ENCODE results near the gene PABPN1. TPM values are rescaled to one million over a fixed set of nuclear protein-coding genes. Genes with fewer than 3 reads are reported as not detected.
A peak's percentile ranks its signal among the peaks of the same experiment; 100 is the strongest.

Gene PABPN1
- total and polyA plus RNA-seq, 9 of the 15 experiments (the other 6 are each of a cell fraction or from before 2014, with no cell fraction given), result 32.6 to 388 (median 178) TPM

DNA sequence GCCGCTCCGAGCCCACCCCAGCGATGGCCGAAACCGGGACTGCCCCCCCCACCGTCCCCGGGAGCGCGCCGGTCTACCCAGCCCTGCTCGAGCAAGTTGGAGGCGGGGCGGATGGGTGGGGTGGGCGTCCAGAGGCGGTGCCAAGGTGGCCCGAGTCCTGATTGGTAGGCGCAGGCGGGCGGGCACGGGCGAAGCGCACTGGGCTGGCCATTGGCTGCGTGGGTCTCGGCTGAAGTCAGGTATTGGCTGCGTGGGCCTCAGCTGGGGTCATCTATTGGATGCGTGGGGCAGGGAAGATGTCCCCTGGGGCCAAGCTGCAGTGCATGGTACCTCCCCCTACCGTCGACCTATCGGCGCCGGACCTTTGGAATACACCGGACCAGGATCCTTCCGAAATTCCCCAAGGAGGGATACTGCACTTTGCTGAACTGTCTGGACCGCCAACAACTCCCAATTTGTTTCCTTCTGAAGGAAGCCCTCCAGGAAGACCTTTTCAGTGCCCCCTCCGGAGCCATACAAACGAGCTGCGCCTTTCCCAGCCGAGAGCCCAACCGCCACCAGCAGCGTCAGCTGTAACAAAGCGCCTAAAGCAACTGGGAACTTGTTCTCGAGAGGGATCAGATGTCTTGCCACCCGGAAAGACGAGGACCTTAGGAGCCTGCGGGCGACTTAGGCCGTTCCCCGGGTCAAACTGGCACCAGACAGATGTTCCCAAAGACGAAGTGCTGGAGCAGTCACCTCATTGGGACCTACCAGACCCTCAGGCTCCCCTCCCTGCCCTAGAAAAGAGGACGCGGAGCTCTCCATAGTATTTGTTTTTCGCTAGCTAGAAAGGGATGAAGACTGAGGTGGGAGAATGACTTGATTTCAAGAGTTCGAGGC lies 35.0 kb upstream of the PABPN1 start, which contains the start of gene HOMEZ (continued):
- no peak for TF ChIP-seq ZBTB11 (CRISPR knock-in tag; IDR thresholded peaks at IDR 0.05)
- TF ChIP-seq YY1 (IDR thresholded peaks at IDR 0.05; ENCODE audit: borderline replicate concordance in 1 of 3, control insufficient read depth in 1 of 3, extremely low read depth in 1 of 3, insufficient read depth in 3 of 3, insufficient read length in 1 of 3, insufficient replicate concordance in 2 of 3, low read depth in 1 of 3, low read length in 2 of 3), result peak in 2 of 3 experiments; percentile 70 to 73
- peak; percentile 63 for TF ChIP-seq PRDM10 (IDR thresholded peaks at IDR 0.05; ENCODE audit: partially characterized antibody)
- TF ChIP-seq, protein P1, sequence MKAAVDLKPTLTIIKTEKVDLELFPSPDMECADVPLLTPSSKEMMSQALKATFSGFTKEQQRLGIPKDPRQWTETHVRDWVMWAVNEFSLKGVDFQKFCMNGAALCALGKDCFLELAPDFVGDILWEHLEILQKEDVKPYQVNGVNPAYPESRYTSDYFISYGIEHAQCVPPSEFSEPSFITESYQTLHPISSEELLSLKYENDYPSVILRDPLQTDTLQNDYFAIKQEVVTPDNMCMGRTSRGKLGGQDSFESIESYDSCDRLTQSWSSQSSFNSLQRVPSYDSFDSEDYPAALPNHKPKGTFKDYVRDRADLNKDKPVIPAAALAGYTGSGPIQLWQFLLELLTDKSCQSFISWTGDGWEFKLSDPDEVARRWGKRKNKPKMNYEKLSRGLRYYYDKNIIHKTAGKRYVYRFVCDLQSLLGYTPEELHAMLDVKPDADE (conservative IDR thresholded peaks at IDR 0.05; ENCODE audit: control insufficient read depth, low read depth, low read length), result no peak
- TF ChIP-seq SAFB2 (IDR thresholded peaks at IDR 0.05; ENCODE audit: borderline replicate concordance, low read depth, low read length, severe bottlenecking), result no peak
- no peak for TF ChIP-seq HNRNPLL (IDR thresholded peaks at IDR 0.05; ENCODE audit: low read depth, low read length, poor library complexity, severe bottlenecking)
- TF ChIP-seq HDAC2 (IDR thresholded peaks at IDR 0.05), result peak; percentile 40
- no peak for TF ChIP-seq ZNF584 (CRISPR knock-in tag; IDR thresholded peaks at IDR 0.05; ENCODE audit: low read depth)
- no peak for TF ChIP-seq WHSC1 (IDR thresholded peaks at IDR 0.05; ENCODE audit: low read length)
- no peak for TF ChIP-seq GABPA (tag; conservative IDR thresholded peaks at IDR 0.05; ENCODE audit: low read depth)
- peak; percentile 87 for TF ChIP-seq POLR2A (conservative IDR thresholded peaks at IDR 0.05)
- TF ChIP-seq EGR1 (conservative IDR thresholded peaks at IDR 0.05), result peak; percentile 54
- TF ChIP-seq DPF2 (IDR thresholded peaks at IDR 0.05), result no peak
- TF ChIP-seq HIVEP1 (CRISPR knock-in tag; IDR thresholded peaks at IDR 0.05), result no peak
- TF ChIP-seq BRD9 (IDR thresholded peaks at IDR 0.05; ENCODE audit: low read depth, partially characterized antibody), result peak; percentile 43
- no peak for TF ChIP-seq EHMT2 (IDR thresholded peaks at IDR 0.05)
- TF ChIP-seq ZNF24 (IDR thresholded peaks at IDR 0.05), result no peak
- no peak for TF ChIP-seq C11orf30 (IDR thresholded peaks at IDR 0.05; ENCODE audit: low read depth)
- TF ChIP-seq SUPT5H (IDR thresholded peaks at IDR 0.05), result peak; percentile 81

All from K562 (cell line).